ENCODE results near the gene NDST1.
"Not testable (repeated sequence)": the region's sequence is repeated elsewhere in the genome, so short reads cannot be mapped to it uniquely, and the experiment has no call there.

The NDST1 gene

GRCh38 chr5:150516011-150516410 lies 8.1 kb downstream of the NDST1 start:
- no peak for DNase-seq (ENCODE audit: extremely low read depth, low read depth)
- no peak for TF ChIP-seq CTCF (IDR thresholded peaks at IDR 0.05; ENCODE audit: low read depth, low read length, missing control alignments)
- no peak overlapping the region for H3K4me3 ChIP-seq (replicated peaks; ENCODE audit: low read depth, low read length)

- no peak for TF ChIP-seq CTCF (IDR thresholded peaks at IDR 0.05; ENCODE audit: low read depth, low read length, missing control alignments)
- no peak overlapping the region for H3K4me3 ChIP-seq (replicated peaks; ENCODE audit: low read depth, low read length)
- DNase-seq (ENCODE audit: extremely low read depth, low read depth): peak; percentile 73
Measured at GRCh38 chr5:150517272-150518152, 9.6 kb downstream of the NDST1 start.

- H3K4me3 ChIP-seq (replicated peaks; ENCODE audit: low read depth, low read length); DNase-seq (ENCODE audit: extremely low read depth, low read depth): not testable (repeated sequence)
Measured at GRCh38 chr5:150518712-150519559, 11.0 kb downstream of the NDST1 start.

- no peak for TF ChIP-seq CTCF (IDR thresholded peaks at IDR 0.05; ENCODE audit: low read depth, low read length, missing control alignments)
- DNase-seq (ENCODE audit: extremely low read depth, low read depth): no peak
- no peak overlapping the region for H3K4me3 ChIP-seq (replicated peaks; ENCODE audit: low read depth, low read length)
Measured at GRCh38 chr5:150519560-150519945, 11.6 kb downstream of the NDST1 start.

- no peak for DNase-seq (ENCODE audit: extremely low read depth, low read depth)
- no peak for TF ChIP-seq CTCF (IDR thresholded peaks at IDR 0.05; ENCODE audit: low read depth, low read length, missing control alignments)
- H3K4me3 ChIP-seq (replicated peaks; ENCODE audit: low read depth, low read length): no peak overlapping the region
Measured at GRCh38 chr5:150519978-150520377, 12.0 kb downstream of the NDST1 start.

- TF ChIP-seq CTCF (IDR thresholded peaks at IDR 0.05; ENCODE audit: low read depth, low read length, missing control alignments): no peak
- H3K4me3 ChIP-seq (replicated peaks; ENCODE audit: low read depth, low read length): no peak overlapping the region
- no peak for DNase-seq (ENCODE audit: extremely low read depth, low read depth)
Measured at GRCh38 chr5:150520747-150521521, 13.0 kb downstream of the NDST1 start.

- TF ChIP-seq CTCF (IDR thresholded peaks at IDR 0.05; ENCODE audit: low read depth, low read length, missing control alignments): no peak
- DNase-seq (ENCODE audit: extremely low read depth, low read depth): no peak
- no peak overlapping the region for H3K4me3 ChIP-seq (replicated peaks; ENCODE audit: low read depth, low read length)
Measured at GRCh38 chr5:150521522-150521817, 13.5 kb downstream of the NDST1 start.
